Fibroblast of mammary gland (primary cell): ENCODE results near the gene CITED4.

ENCODE experiments used
- DNase-seq: peaks from one replicate; pipeline ENCODE4 v3.0.0-alpha.2; 2010; ENCODE audit warnings: low read depth
- H3K4me3 ChIP-seq: 2 replicates; pipeline ENCODE4 v1.5.1; 2011; ENCODE audit warnings: low read depth, mild to moderate bottlenecking, low read length, moderate library complexity; ENCODE audit not compliant: control insufficient read depth
- CTCF ChIP-seq: conservative IDR thresholded peaks from 2 replicates; pipeline ENCODE4 v1.5.1; 2011; ENCODE audit warnings: low read depth, low read length, inconsistent platforms; ENCODE audit not compliant: control insufficient read depth, insufficient read depth

CITED4 gene

GRCh38 chr1:40868051-40868723, 6.0 kb upstream of the CITED4 start:
- no peak overlapping the region for H3K4me3 ChIP-seq
- no peak for TF ChIP-seq CTCF
- peak; percentile 81 for DNase-seq

GRCh38 chr1:40861224-40862003, 749 bp downstream of the CITED4 start:
- peak; percentile 51 for DNase-seq
- TF ChIP-seq CTCF: no peak
- peak overlapping the region; percentile 50 for H3K4me3 ChIP-seq

GRCh38 chr1:40860706-40861223, 1.4 kb downstream of the CITED4 start:
- TF ChIP-seq CTCF: no peak
- no peak for DNase-seq
- H3K4me3 ChIP-seq: peak overlapping the region; percentile 38

- no peak for TF ChIP-seq CTCF
- DNase-seq: no peak
- H3K4me3 ChIP-seq: no peak overlapping the region
Observed at GRCh38 chr1:40858856-40859416, 3.2 kb downstream of the CITED4 start.

- no peak for DNase-seq
- no peak overlapping the region for H3K4me3 ChIP-seq
- TF ChIP-seq CTCF: no peak
Observed at GRCh38 chr1:40857737-40858136, 4.4 kb downstream of the CITED4 start.

- no peak for TF ChIP-seq CTCF
- H3K4me3 ChIP-seq: no peak overlapping the region
- no peak for DNase-seq
Observed at GRCh38 chr1:40856656-40857302, 5.4 kb downstream of the CITED4 start.
